ENCODE data around the gene DLG1.
"Not testable (repeated sequence)": the region's sequence is repeated elsewhere in the genome, so short reads cannot be mapped to it uniquely, and the experiment has no call there.

The DLG1 gene

DNA sequence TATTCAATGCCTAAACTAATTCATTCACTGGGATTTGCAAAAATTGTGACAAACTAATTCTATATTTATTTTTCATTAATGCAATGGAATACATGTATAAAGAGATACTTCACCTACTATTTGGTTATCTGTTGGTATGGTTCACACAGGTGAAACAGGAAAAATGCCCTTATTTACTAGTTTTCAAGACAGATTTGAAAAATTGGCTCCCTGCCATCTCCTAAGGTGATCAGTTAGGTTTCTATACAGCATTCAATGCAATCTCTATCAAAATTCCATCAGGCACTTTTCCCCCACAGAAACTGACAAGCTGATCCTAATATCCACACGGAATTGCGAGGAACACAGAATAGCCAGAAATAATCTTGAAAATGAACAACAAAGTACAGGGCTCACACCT is 101.1 kb downstream of the DLG1 start:
- Histone ChIP-seq H3K4me1 (no peaks in the 10 kb centered on the region), H3K27me3 (no peaks in the 10 kb centered on the region), H3K36me3 (no peaks in the 10 kb centered on the region), H3K4me3 (ENCODE audit: low read depth, low read length) (no peak overlapping the region), H3K9me3 (no peaks in the 10 kb centered on the region)
- TF ChIP-seq, protein P1, sequence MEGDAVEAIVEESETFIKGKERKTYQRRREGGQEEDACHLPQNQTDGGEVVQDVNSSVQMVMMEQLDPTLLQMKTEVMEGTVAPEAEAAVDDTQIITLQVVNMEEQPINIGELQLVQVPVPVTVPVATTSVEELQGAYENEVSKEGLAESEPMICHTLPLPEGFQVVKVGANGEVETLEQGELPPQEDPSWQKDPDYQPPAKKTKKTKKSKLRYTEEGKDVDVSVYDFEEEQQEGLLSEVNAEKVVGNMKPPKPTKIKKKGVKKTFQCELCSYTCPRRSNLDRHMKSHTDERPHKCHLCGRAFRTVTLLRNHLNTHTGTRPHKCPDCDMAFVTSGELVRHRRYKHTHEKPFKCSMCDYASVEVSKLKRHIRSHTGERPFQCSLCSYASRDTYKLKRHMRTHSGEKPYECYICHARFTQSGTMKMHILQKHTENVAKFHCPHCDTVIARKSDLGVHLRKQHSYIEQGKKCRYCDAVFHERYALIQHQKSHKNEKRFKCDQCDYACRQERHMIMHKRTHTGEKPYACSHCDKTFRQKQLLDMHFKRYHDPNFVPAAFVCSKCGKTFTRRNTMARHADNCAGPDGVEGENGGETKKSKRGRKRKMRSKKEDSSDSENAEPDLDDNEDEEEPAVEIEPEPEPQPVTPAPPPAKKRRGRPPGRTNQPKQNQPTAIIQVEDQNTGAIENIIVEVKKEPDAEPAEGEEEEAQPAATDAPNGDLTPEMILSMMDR (IDR thresholded peaks at IDR 0.05; ENCODE audit: low read depth, low read length) = no peak
- no peak for DNase-seq

- TF ChIP-seq, protein P1 (IDR thresholded peaks at IDR 0.05; ENCODE audit: low read depth, low read length) = no peak
- Histone ChIP-seq H3K4me1 (peaks cover 7% of the 10 kb centered on the region), H3K4me3 (ENCODE audit: low read depth, low read length) (no peak overlapping the region), H3K36me3 (no peaks in the 10 kb centered on the region), H3K9me3 (no peaks in the 10 kb centered on the region), H3K27me3 (no peaks in the 10 kb centered on the region)
- DNase-seq = no peak
These were observed 102.2 kb downstream of the DLG1 start for GRCh38 chr3:197196192-197196591.

DNA sequence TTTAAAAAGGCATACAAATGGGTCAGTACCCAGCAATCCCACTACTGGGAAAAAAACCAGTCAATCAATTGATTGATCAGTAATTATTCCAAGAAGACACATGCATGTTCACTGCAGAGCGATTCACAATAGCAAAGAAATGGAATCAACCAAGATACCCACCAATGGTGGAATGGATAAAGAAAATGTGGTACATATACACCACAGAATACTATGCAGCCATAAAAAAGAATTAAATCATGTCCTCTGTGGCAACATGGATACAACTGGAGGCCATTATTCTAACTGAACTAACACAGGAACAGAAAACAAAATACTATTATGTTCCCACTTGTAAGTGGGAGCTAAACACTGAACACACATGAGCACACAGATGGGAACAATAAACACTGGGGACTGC is 103.1 kb downstream of the DLG1 start:
- peaks cover 7% of the 10 kb centered on the region for H3K4me1 ChIP-seq
- H3K9me3 ChIP-seq = no peaks in the 10 kb centered on the region
- no peaks in the 10 kb centered on the region for H3K36me3 ChIP-seq
- TF ChIP-seq, protein P1 (IDR thresholded peaks at IDR 0.05; ENCODE audit: low read depth, low read length) = no peak
- no peak for DNase-seq
- H3K27me3 ChIP-seq = no peaks in the 10 kb centered on the region
- no peak overlapping the region for H3K4me3 ChIP-seq (ENCODE audit: low read depth, low read length)

- DNase-seq; H3K36me3 ChIP-seq; H3K9me3 ChIP-seq; H3K27me3 ChIP-seq; H3K4me3 ChIP-seq (ENCODE audit: low read depth, low read length): not testable (repeated sequence)
- H3K4me1 ChIP-seq = peaks cover 13% of the 10 kb centered on the region
These were observed 104.7 kb downstream of the DLG1 start for GRCh38 chr3:197193759-197194158.

GRCh38 chr3:197191897-197192296 is 106.5 kb downstream of the DLG1 start:
- DNase-seq = no peak
- H3K36me3 ChIP-seq = no peaks in the 10 kb centered on the region
- H3K27me3 ChIP-seq = no peaks in the 10 kb centered on the region
- H3K9me3 ChIP-seq = no peaks in the 10 kb centered on the region
- no peak overlapping the region for H3K4me3 ChIP-seq (ENCODE audit: low read depth, low read length)
- H3K4me1 ChIP-seq = peaks cover 22% of the 10 kb centered on the region
- TF ChIP-seq, protein P1 (IDR thresholded peaks at IDR 0.05; ENCODE audit: low read depth, low read length) = no peak

DNA sequence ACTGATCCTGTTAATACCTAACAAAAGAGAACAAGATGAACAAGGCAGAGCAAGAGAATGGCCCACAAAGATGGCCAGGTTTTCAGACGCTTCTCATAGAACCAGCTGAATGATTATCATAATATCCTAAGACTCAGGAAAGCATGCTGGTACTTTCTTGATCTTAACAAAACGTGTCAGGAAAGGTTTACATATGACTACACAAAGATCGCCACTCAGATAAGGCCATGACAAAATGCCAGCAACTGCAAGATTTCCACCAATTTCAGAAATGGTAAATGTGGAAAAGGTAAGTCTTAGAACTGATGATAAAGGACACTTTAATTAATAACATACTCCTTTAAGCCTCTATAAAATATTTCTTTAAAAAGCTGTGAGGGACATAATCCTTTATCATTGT is 108.8 kb downstream of the DLG1 start:
- DNase-seq = no peak
- TF ChIP-seq, protein P1 (IDR thresholded peaks at IDR 0.05; ENCODE audit: low read depth, low read length) = no peak
- no peaks in the 10 kb centered on the region for H3K9me3 ChIP-seq

DNA sequence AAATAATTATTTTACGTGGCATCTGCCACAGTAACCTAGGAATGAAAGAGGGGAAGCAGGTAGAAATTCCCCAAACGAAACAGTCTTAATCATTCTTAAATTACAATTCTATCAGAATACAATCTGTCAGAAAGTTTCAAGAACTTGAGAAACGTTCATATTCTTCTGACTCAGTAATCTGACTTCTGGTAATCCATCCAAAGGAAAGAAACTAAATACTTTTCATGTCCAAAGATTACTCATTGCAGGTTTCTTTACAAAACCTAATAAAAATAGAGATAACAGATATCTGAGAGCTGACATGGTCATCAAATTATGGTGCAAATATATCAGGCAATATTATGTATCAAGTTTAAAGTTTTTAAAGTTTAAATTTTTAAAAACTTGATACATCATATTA is 109.4 kb downstream of the DLG1 start:
- Histone ChIP-seq H3K9me3 (no peaks in the 10 kb centered on the region), H3K4me1 (peaks cover 29% of the 10 kb centered on the region), H3K36me3 (no peaks in the 10 kb centered on the region), H3K4me3 (ENCODE audit: low read depth, low read length) (no peak overlapping the region), H3K27me3 (no peaks in the 10 kb centered on the region)
- DNase-seq = no peak
- TF ChIP-seq, protein P1 (IDR thresholded peaks at IDR 0.05; ENCODE audit: low read depth, low read length) = no peak

More for the DNA sequence above, 108.8 kb downstream of the DLG1 start:
- no peaks in the 10 kb centered on the region for H3K27me3 ChIP-seq
- H3K4me3 ChIP-seq (ENCODE audit: low read depth, low read length) = no peak overlapping the region
- no peaks in the 10 kb centered on the region for H3K36me3 ChIP-seq
- peaks cover 29% of the 10 kb centered on the region for H3K4me1 ChIP-seq
